ENCODE measurements around the gene MAP2K6.

- no peak for TF ChIP-seq EZH2 (IDR thresholded peaks at IDR 0.05; ENCODE audit: insufficient read depth, low read length)
- no peak for TF ChIP-seq CTCF (IDR thresholded peaks at IDR 0.05; ENCODE audit: insufficient read depth, low read depth, low read length)
These were observed 160.9 kb downstream of the MAP2K6 start for GRCh38 chr17:69575346-69575761.

Measured in astrocyte (in vitro differentiated cells and primary cell).